GM12875 (cell line): ENCODE results near the gene ADCY9.

Source experiments
- H3K4me3 ChIP-seq: one replicate; pipeline ENCODE4 v1.5.1; 2011; ENCODE audit warnings: low read depth, low read length, control low read depth
- TF ChIP-seq, protein P1 (sequence below): IDR thresholded peaks from 2 replicates; pipeline ENCODE4 v1.5.1; 2011; ENCODE audit warnings: low read depth, mild to moderate bottlenecking, control low read depth, inconsistent platforms, low read length, moderate library complexity, borderline replicate concordance; ENCODE audit not compliant: insufficient read depth

ADCY9 gene

DNA sequence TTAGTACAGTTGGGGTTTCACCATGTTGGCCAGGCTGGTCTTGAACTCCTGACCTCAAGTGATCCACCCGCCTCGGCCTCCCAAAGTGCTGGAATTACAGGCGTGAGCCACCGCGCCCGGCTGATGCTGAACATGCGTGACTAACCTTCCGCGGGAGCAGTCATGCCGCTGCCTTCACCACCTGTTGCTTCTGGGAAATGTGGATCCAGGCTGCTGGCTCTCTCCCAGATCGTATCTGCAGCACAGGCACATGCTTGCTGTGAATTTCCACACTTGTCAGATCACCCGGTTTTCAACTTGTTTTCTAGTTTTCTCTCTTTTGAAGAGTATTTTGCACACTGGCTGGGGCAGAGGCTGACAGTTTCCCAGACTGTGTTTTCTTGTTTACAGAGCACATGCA is 97.9 kb downstream of the ADCY9 start:
- H3K4me3 ChIP-seq = no peak overlapping the region
- TF ChIP-seq, protein P1, sequence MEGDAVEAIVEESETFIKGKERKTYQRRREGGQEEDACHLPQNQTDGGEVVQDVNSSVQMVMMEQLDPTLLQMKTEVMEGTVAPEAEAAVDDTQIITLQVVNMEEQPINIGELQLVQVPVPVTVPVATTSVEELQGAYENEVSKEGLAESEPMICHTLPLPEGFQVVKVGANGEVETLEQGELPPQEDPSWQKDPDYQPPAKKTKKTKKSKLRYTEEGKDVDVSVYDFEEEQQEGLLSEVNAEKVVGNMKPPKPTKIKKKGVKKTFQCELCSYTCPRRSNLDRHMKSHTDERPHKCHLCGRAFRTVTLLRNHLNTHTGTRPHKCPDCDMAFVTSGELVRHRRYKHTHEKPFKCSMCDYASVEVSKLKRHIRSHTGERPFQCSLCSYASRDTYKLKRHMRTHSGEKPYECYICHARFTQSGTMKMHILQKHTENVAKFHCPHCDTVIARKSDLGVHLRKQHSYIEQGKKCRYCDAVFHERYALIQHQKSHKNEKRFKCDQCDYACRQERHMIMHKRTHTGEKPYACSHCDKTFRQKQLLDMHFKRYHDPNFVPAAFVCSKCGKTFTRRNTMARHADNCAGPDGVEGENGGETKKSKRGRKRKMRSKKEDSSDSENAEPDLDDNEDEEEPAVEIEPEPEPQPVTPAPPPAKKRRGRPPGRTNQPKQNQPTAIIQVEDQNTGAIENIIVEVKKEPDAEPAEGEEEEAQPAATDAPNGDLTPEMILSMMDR = no peak

DNA sequence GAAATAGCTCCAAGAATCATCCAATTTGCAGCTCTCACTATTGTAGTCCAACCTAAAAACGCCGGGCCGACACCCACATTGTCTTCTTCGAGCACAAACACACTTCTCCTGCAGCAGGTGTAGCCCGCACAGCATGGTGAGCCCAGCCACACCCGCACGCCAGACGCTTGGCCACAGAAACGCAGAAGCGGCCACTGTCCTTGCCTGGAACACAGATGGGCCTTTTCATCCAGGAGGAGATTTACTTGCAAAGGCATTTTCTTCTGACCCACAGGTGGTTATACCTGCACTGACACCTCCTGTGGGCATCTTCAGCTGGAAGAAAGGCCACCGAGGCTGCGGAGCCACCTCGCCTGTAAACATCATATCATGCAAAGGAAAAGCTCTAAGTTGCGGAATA is 98.4 kb downstream of the ADCY9 start:
- no peak overlapping the region for H3K4me3 ChIP-seq
- TF ChIP-seq, protein P1 = no peak

DNA sequence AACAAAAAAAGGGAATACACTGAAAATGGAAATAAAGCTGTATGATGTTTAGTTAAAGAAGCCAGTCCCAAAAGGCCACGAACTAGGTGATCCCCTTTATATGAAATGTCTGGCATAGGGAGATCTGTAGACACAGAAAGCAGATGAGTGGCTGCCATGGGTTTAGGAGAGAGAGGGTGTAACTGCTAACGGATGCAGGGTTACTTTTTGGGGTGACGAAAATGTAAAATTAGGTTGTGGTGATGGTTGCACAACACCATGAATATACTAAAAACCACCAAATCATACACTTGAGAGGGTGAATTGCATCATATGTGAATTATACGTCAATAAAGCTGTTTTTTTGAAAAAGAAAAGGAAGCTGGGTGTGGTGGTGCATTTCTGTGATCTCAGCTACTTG is 99.6 kb downstream of the ADCY9 start:
- TF ChIP-seq, protein P1 = no peak
- H3K4me3 ChIP-seq = no peak overlapping the region

DNA sequence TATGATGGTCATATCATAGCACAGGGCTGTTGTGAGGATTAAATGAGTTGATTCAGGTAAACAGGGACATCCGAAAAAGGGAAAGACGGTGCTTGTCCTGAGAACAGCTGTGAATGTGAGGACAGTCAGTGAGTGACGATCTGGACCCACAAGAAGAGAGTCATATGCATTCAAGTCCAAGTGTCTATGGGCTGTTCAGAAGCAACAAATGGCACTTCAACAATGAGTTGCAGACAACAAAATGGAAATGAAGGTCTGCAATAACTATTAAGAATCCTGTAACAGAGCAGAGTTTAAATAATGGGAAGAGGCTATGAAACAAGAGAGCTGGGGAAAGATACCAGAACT is 100.3 kb downstream of the ADCY9 start:
- TF ChIP-seq, protein P1 = no peak
- no peak overlapping the region for H3K4me3 ChIP-seq

DNA sequence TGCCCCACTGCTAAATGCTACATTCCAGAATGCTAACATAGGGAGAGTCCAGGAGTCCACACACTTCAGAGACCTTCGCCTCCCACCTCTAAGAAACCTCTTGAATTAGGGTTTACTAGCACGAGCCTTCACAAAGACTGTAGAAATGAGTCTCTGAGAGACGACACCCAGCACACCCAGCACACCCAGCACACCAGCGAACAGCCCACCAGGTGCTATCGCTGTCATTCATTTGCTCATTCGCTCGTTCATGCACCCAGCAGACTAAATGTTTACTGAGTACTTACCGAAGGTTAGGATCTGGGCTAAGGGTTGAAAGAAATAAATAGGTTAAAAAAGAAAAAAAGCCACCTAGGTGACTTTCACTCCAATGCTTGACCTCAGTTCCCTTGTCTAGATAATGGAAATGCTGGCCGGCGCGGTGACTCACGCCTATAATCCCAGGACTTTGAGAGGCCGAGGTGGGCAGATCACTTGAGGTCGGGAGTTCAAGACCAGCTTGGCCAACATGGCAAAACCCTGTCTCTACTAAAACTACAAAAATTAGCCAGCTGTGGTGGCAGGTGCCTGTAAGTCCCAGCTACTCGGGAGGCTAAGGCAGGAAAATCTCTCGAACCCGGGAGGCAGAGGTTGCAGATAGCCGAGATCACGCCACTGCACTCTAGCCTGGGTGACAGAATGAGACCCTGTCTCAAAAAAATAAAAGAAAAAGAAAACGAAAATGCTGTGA is 100.8 kb downstream of the ADCY9 start:
- TF ChIP-seq, protein P1 = no peak
- H3K4me3 ChIP-seq = no peak overlapping the region

DNA sequence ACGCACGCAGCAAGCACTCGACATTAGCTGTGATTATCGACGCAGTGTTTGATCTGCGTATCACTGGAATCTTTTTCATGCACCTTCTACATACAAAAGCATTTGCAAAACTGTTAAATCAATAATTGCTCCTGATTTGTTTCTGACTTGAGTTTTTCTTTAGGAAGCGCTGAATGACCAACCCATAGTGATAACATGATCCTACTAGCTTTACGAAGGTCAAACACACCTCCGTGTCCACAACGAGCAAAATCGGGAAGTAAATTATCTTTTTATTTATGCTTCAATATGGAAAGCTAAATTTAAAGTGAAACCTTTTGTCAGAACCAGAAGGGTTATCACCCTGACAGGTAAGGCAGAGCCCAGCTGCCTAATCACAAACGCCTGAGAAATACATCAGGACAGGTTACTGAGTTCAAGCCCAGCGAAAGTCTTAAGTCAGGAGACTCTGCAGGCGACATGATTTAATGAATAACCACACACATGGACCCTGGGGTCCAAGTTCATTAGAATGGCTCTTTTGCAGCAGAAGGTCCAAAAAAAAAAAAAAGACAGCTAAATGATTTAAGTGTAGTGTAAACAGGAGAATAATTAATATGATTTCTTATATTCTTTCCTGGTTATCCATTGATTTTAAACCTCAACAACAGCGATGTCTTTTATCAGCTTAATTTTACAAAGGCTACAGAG is 104.2 kb downstream of the ADCY9 start:
- no peak overlapping the region for H3K4me3 ChIP-seq
- TF ChIP-seq, protein P1 = no peak
